ENCODE measurements around the gene OR8U1.
"Not testable (repeated sequence)": the region's sequence is repeated elsewhere in the genome, so short reads cannot be mapped to it uniquely, and the experiment has no call there.

Gene OR8U1

DNA sequence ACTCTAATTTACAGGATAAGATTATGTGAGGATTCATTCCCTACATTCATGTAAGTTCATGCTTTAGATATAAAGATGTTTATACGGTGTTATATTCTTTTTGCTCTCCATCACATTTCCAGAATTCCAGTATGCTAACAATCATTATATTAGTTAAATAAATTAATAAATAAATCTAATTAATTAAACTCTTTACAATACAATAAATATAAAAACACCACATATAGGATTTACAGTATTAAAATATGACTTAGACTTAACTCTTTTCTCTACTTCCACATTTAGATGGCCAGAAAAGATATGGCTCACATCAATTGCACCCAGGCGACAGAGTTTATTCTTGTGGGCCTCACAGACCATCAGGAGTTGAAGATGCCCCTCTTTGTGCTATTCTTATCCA is at the start of gene OR8U1:
TSS of gene OR8U1 (plus strand) at position 301 of the 400 bp plus-strand sequence. CDS start at position 301, 0 bp downstream.
- H3K4me3 ChIP-seq (ENCODE audit: low read depth, low read length) = no peak within 1 kb of the TSS

GRCh38 chr11:56331861-56332491 is 43.4 kb upstream of the OR8U1 start:
- H3K4me3 ChIP-seq (ENCODE audit: low read depth, low read length) = no peak overlapping the region

DNA sequence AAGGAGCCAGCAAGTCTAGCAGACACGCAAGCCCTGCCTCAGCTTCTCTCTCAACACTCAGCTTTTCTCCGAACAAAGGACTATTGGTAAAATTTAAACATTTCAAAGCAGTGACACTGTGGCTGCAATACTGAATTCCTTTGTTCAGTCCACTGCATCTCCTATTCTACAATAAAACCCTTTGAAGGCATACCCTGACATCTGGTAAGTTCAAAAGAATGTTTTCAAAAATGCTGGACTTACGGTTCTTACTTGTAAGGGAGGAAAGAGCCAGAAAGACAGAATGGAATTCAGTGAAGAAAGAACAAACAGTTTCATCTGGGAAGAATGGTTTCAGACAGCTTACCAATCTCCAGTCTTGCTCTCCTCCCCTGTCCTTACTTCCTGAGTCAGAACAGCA is 42.3 kb upstream of the OR8U1 start:
- no peak overlapping the region for H3K4me3 ChIP-seq (ENCODE audit: low read depth, low read length)

GRCh38 chr11:56340289-56340688 is 35.1 kb upstream of the OR8U1 start:
- no peak overlapping the region for H3K4me3 ChIP-seq (ENCODE audit: low read depth, low read length)

GRCh38 chr11:56345739-56346138 is 29.7 kb upstream of the OR8U1 start, which contains the start of gene OR8K1:
OR8K1 (plus strand) TSS chr11:56346039; CDS start chr11:56346039, 0 bp downstream.
- no peak within 1 kb of the TSS for H3K4me3 ChIP-seq (ENCODE audit: low read depth, low read length)

- H3K4me3 ChIP-seq (ENCODE audit: low read depth, low read length) = no peak within 1 kb of the TSS
Measured at GRCh38 chr11:56353991-56354390, 21.4 kb upstream of the OR8U1 start, which contains the start of gene OR8J1. OR8J1 (plus strand) TSS chr11:56354291; CDS start chr11:56360247, 5,956 bp downstream.

GRCh38 chr11:56380120-56380519 is 4.7 kb downstream of the OR8U1 start:
- H3K4me3 ChIP-seq (ENCODE audit: low read depth, low read length) = no peak overlapping the region

GRCh38 chr11:56394381-56394780 is 19.0 kb downstream of the OR8U1 start:
- no peak overlapping the region for H3K4me3 ChIP-seq (ENCODE audit: low read depth, low read length)

DNA sequence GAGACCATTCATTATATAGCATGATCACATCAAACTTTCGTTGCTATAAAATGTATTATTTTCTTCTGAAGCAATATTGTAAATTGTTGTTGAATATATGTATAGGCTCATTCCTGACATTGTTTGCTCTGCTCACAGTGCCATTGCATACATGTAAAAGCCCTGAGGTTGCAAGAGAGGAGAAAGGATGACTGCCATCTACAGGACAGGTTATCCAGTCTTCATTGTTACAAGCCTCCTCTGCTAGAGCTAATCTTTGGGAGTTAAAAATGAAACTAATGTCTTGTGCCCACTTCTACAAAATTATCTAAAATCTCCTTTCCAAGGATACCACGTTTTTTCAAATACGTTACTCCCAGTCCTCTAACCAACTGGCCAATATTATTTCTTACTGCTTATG is 20.6 kb downstream of the OR8U1 start:
- H3K4me3 ChIP-seq (ENCODE audit: low read depth, low read length) = no peak overlapping the region

GRCh38 chr11:56401858-56402461 is 26.5 kb downstream of the OR8U1 start:
- not testable (repeated sequence) for H3K4me3 ChIP-seq (ENCODE audit: low read depth, low read length)

- no peak overlapping the region for H3K4me3 ChIP-seq (ENCODE audit: low read depth, low read length)
Measured at GRCh38 chr11:56404393-56404792, 29.0 kb downstream of the OR8U1 start.

DNA sequence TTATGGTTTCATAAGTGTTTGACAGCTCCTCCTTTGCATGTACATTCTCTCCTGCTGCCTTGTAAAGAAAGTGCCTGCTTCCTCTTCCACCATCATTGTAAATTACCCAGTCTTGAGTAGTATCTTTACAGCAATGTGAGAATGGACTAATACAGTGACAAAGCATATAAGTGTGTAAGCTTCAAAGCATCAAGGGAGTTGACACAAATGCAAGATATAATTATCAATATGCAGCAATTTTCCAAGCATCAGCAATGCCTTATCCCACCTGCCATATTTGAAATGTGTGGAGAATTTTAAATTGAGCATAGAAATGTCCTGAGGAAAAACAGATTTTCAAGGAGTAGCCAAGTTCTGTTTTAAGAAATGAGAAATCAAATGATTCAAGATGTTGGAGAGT is 35.4 kb downstream of the OR8U1 start:
- no peak overlapping the region for H3K4me3 ChIP-seq (ENCODE audit: low read depth, low read length)

DNA sequence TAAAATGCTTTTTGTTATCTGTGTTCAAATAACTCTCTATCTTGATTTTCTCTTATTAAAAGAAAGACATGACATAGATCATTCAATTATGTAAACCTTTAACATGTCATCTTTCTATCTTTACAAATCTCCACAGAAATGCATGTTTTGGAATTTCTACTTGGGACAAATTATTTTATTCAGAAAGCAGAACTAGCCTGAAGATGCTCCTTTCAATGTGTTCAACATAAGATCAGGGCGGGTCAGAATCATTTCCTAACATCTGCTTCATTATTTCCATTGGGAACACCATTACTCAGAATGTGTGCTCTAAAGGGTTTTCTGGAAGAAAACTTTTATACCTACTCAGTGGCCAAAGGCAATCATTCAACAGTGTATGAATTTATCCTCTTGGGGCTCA is 37.0 kb downstream of the OR8U1 start, which contains the start of gene OR5AL1:
TSS of gene OR5AL1 (plus strand) at position 301 of the 400 bp plus-strand sequence.
- H3K4me3 ChIP-seq (ENCODE audit: low read depth, low read length) = no peak within 1 kb of the TSS
